C4-2B (cell line): Measurements from ENCODE around the gene HERC2.

Experiments
- CTCF ChIP-seq: fragments of 450-650 bp; conservative IDR thresholded peaks from 2 replicates; pipeline ENCODE4 v1.5.1; 2017; ENCODE audit warnings: mild to moderate bottlenecking
- ZFX ChIP-seq: fragments of 450-650 bp; IDR thresholded peaks from 2 replicates; pipeline ENCODE4 v1.6.1; 2017

GRCh38 chr15:28107111-28107903, 214.7 kb downstream of the HERC2 start:
- TF ChIP-seq ZFX (no peak), CTCF (no peak)
